Left renal cortex interstitium (tissue), 4 donors: Measurements from ENCODE around the gene MKLN1. TPM values are rescaled to one million over a fixed set of nuclear protein-coding genes. Genes with fewer than 3 reads are reported as not detected.

Source experiments
- DNase-seq, 4 donors: peaks; one replicate each; pipeline ENCODE4 v3.0.0-alpha.2; 2013; ENCODE audit warnings: low read depth in 4 of 4, low spot score in 2 of 4, missing footprints in 1 of 4
- polyA plus RNA-seq, 4 donors: library from polyadenylated mRNA; unstranded; fragments of 120-200 nt; gene quantifications; one replicate each; pipeline ENCODE4 v1.2.1, GENCODE V29; 2013; ENCODE audit not compliant: insufficient read length in 4 of 4

The MKLN1 gene
- polyA plus RNA-seq, 4 donors = 33.6 to 41.3 (median 38.7) TPM

DNA sequence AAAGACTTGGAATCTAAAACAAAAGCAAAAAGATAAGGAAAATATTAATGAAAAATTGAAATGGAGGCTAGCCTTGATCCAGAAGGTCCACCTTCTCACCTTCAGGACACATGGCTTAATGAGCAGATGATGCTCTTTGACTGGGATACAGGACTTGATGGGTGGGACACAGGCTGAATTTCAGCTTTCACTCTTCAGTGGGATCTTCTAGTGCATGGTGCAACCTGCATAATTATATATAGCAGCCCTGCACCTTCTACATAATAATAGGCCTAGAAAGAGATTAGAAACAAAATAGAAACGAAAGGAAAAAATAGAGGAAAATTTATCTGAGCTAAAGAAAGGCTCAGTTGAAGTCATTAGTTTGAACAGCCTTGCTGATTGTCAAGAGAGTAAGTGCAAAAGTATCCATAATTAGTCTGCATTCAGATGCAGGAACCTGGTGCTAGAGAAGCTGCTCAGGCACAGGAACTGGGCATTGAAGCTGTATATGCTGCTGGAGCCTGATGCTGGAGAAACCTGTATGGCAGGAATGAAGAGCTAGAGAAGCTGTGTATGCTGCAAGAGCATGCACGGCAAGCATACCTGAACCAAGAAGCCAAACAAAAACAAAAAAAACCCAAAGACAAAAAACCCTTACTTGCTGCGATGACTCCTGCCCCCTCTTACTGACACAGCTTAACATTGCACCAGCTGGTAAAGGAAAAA is 19.4 kb downstream of the MKLN1 start:
- DNase-seq = no peak

- DNase-seq = no peak
These were observed 24.4 kb downstream of the MKLN1 start for GRCh38 chr7:131352032-131352431.

GRCh38 chr7:131354390-131354789 is 26.7 kb downstream of the MKLN1 start:
- no peak for DNase-seq

DNA sequence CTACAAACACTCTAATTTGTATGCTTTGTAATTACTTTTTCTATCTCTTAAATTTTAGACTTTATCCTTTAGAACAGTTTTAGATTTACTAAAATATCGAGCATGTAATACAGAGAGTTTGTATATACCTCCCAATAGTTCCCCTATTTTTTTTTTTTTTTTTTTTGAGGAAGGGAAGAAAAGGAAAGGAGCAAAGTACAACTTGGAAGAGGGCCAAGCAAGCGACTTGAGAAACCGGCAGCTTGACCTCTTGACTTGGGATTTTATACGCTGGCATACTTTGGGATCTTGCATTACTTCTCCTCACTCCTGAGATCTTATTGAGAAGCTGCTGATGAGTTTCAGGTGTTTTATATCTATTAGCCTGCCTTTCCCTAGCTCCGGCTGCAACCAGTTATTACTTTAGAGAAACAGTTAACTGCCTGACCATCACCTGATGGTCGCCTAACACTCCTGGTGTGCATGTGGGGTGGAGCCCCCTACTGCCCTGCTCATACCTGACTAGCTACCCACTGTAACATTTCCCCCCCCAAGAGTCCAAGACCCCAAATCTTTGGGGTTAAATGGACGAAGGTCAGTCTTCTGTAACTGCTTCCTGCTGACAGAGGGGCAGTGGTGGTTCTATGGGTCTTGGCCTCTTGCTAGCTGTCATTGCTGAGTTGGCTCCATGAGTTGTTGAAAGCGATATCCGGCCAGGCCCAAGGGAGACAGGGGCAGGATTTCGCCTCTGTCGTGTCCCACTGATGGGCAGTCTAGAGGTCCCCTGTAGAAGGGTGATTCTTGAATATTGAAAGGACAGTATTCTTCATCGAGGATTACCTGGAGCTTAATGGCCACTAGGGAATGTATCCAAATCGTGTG is 28.5 kb downstream of the MKLN1 start:
- no peak for DNase-seq

GRCh38 chr7:131357282-131357880 is 29.7 kb downstream of the MKLN1 start:
- DNase-seq = no peak

DNA sequence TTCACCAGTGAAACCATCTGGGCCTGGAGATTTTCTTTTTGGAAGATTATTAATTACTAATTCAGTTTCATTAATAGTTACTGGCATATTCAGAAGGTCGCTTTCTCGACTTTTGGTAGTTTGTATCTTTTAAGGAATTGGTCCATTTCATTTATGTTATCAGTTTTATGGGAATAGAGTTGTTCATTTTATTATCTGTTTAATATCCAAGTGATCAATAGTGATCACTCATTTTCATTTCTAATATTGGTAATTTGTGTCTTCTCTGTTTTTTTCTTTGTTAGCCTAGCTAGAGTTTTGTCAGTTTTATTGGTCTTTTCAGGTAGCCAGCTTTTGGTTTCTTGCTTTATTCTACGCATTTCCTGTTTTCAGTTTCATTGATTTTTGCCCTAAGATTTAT is 31.0 kb downstream of the MKLN1 start:
- no peak for DNase-seq

DNA sequence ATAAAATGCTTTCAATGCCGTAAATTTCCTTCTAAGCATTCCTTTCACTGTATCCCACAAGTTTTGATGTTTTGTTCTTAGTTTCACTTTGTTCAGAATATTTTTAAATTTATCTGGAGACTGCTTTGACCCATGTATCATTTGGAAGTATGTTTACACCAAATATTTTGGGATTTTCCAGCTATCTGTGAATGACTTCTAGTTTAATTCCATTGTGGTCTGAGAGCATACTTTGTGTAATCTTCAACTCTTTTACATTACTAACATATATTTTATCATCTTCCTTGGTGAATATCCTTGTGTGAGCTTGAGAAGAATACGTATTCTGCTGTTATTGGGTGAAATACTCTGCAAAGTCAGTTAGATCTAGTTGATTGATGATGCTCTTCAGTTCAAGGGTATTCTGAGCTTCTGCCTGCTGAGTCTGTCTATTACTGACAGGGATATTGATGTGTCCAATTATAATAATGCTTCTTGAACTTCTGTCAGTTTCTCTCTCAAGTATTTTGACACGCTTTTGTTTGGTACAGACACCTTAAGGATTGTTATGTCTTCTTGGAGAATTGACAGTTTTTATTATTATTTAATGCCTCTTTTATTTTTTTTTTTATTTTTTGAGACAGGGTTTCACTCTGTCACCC is 31.6 kb downstream of the MKLN1 start:
- no peak for DNase-seq

GRCh38 chr7:131363719-131364118 is 36.0 kb downstream of the MKLN1 start:
- DNase-seq = no peak

- no peak for DNase-seq
These were observed 37.2 kb downstream of the MKLN1 start for GRCh38 chr7:131364767-131365344.

GRCh38 chr7:131365838-131366237 is 38.2 kb downstream of the MKLN1 start:
- DNase-seq = no peak

DNA sequence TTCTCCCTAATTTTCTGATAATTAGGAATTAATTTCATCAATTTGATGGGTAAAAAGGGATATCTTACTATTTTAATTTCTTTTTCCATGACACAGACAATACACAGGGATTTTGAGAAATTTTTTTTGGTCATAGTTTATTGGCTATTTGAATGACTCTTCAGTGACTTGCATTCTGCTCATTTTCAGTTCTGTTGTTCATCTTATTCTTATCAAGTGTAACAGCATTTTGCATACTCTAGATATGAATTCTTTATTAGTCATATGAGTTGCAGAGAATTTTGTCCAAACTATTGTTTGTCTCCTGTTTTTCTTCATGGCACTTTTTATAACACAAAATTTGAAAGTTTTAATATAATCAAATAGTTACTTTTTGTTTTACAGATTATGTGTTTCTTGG is 41.7 kb downstream of the MKLN1 start:
- no peak for DNase-seq

DNA sequence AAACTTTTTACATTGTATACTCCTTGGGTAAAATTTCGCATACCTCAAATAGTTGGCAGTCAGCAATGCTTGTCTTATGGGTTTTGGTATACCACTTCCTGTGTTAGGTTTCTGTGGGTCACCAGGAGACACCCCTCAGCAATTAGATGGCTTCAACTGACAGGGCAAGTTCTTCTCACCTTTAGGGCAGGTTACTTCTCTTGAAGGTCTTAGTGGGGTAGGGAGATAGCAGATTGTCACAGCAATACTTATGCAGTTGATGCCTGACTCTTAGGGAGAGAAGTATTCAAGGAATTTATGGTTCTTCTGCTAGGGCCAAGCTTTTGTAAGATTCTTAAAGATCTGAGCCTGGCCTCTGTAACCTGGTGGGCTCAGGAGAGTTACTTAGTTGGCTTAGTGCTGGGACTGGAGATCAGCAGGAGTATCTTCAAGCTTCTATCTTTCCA is 42.9 kb downstream of the MKLN1 start:
- DNase-seq = no peak

GRCh38 chr7:131371411-131371810 is 43.7 kb downstream of the MKLN1 start:
- DNase-seq = no peak

DNA sequence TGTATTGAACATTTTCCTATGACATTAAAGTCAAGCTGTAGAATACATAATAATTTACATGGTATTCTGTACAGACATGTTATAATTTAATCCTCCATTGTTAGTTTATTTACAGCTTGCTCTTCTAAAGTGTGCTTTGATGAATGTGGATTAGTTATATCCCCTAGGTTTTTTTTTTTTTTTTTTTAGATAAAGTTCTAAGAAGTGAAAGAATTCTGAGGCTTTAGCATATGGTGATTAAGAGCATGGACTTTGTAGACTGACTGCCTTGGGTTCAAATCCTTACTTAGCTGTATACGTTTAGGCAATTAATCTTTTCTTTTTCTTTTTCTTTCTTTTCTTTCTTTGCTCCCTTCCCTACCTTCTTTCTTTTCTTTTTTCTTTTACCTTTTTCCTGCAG is 44.9 kb downstream of the MKLN1 start:
- DNase-seq = no peak

GRCh38 chr7:131374821-131375220 is 47.1 kb downstream of the MKLN1 start:
- DNase-seq = no peak

DNA sequence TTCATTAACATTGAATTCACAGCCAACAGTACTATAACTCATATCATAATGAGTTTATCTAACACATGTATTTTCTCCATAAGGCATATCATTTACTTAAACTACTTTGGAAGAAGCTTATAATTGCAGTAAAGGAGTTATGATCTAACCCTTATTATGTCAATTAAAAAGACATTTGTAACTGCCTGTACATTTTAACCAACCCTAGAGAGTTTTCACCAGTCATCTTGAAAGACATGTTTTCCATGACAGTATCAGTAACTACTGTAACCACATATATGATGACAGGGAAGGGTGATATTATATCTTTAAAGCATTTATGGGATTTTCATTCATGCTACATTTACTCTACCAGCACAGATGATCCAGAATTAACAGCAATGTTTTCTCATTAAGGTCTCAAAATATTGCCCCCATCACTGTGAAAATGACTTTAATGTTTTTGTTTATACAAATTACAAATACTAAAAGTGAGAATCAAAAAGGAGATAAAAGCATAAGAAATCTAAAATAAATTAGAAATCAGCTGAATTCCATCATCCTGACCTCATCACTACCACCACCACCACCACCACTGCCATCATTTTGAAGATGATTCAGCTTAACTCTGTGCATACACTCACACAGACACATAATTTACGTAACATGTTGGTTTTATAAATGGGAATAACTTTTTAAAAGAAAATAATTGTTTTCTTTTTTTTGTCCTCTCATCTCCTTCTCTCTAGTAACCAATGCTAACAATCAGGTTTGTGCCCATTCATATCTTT is 53.6 kb downstream of the MKLN1 start:
- no peak for DNase-seq

GRCh38 chr7:131383417-131384285 is 56.0 kb downstream of the MKLN1 start:
- no peak for DNase-seq

GRCh38 chr7:131384286-131384635 is 56.6 kb downstream of the MKLN1 start:
- DNase-seq = no peak

- DNase-seq = no peak
These were observed 57.4 kb downstream of the MKLN1 start for GRCh38 chr7:131385039-131385605.
